ENCODE measurements around the gene POLR3B. TPM values are rescaled to one million over a fixed set of nuclear protein-coding genes. Genes with fewer than 3 reads are reported as not detected.
"Not testable (repeated sequence)": the region's sequence is repeated elsewhere in the genome, so short reads cannot be mapped to it uniquely, and the experiment has no call there.

Gene POLR3B
- total RNA-seq, 1 donor from 2014 or later, result 9.6 TPM

- H3K27me3 ChIP-seq (ENCODE audit: low read depth), result no peaks in the 10 kb centered on the region
- H3K27ac ChIP-seq, result peak overlapping the region; percentile 13
- H3K4me3 ChIP-seq, result no peak overlapping the region
- intact Hi-C loops (cut with DNase I), result no loop called here
- no peaks in the 10 kb centered on the region for H3K9me3 ChIP-seq
- ATAC-seq (no peak), DNase-seq (no peak)
- peaks cover 55% of the 10 kb centered on the region for H3K4me1 ChIP-seq
- peaks cover 36% of the 10 kb centered on the region for H3K36me3 ChIP-seq
- TF ChIP-seq CTCF (IDR thresholded peaks at IDR 0.05), result no peak
These were observed 46.4 kb upstream of the POLR3B start for GRCh38 chr12:106311139-106311538.

GRCh38 chr12:106313413-106313812 lies 44.1 kb upstream of the POLR3B start:
- H3K4me3 ChIP-seq; intact Hi-C loops (cut with DNase I); DNase-seq; ATAC-seq; H3K27me3 ChIP-seq (ENCODE audit: low read depth); H3K27ac ChIP-seq; H3K9me3 ChIP-seq: not testable (repeated sequence)
- peaks cover 34% of the 10 kb centered on the region for H3K4me1 ChIP-seq
- H3K36me3 ChIP-seq, result peaks cover 59% of the 10 kb centered on the region

- H3K9me3 ChIP-seq, result no peaks in the 10 kb centered on the region
- DNase-seq (no peak), ATAC-seq (no peak)
- peaks cover 80% of the 10 kb centered on the region for H3K36me3 ChIP-seq
- no peak for TF ChIP-seq CTCF (IDR thresholded peaks at IDR 0.05)
- no peak overlapping the region for H3K4me3 ChIP-seq
- intact Hi-C loops (cut with DNase I), result no loop called here
- H3K27me3 ChIP-seq (ENCODE audit: low read depth), result no peaks in the 10 kb centered on the region
- H3K4me1 ChIP-seq, result peaks cover 13% of the 10 kb centered on the region
- H3K27ac ChIP-seq, result no peak overlapping the region
These were observed 42.0 kb upstream of the POLR3B start for GRCh38 chr12:106315523-106315922.

- H3K36me3 ChIP-seq, result peaks cover 88% of the 10 kb centered on the region
- TF ChIP-seq CTCF (IDR thresholded peaks at IDR 0.05), result no peak
- H3K27ac ChIP-seq, result no peak overlapping the region
- no peaks in the 10 kb centered on the region for H3K27me3 ChIP-seq (ENCODE audit: low read depth)
- intact Hi-C loops (cut with DNase I), result no loop called here
- DNase-seq (no peak), ATAC-seq (no peak)
- no peaks in the 10 kb centered on the region for H3K4me1 ChIP-seq
- H3K4me3 ChIP-seq, result no peak overlapping the region
- H3K9me3 ChIP-seq, result no peaks in the 10 kb centered on the region
These were observed 40.0 kb upstream of the POLR3B start for GRCh38 chr12:106317406-106318082.

GRCh38 chr12:106321139-106321850 lies 36.3 kb upstream of the POLR3B start:
- Histone ChIP-seq H3K27ac (no peak overlapping the region), H3K27me3 (ENCODE audit: low read depth) (no peaks in the 10 kb centered on the region), H3K36me3 (peaks cover 100% of the 10 kb centered on the region), H3K9me3 (no peaks in the 10 kb centered on the region), H3K4me3 (no peak overlapping the region), H3K4me1 (no peaks in the 10 kb centered on the region)
- intact Hi-C loops (cut with DNase I), result no loop called here
- TF ChIP-seq CTCF (IDR thresholded peaks at IDR 0.05), result no peak
- DNase-seq (no peak), ATAC-seq (no peak)

GRCh38 chr12:106323537-106323936 lies 34.0 kb upstream of the POLR3B start:
- Histone ChIP-seq H3K4me3 (no peak overlapping the region), H3K4me1 (no peaks in the 10 kb centered on the region), H3K9me3 (no peaks in the 10 kb centered on the region), H3K27ac (no peak overlapping the region), H3K27me3 (ENCODE audit: low read depth) (no peaks in the 10 kb centered on the region), H3K36me3 (peaks cover 100% of the 10 kb centered on the region)
- intact Hi-C loops (cut with DNase I), result no loop called here
- ATAC-seq (no peak), DNase-seq (no peak)
- TF ChIP-seq CTCF (IDR thresholded peaks at IDR 0.05), result no peak

Measured in lower lobe of right lung (tissue), 2 donors.